GM12891 (cell line): Measurements from ENCODE around the gene MAS1L.

Experiments
- POLR2A ChIP-seq: IDR thresholded peaks from 2 replicates; pipeline ENCODE4 v1.6.1; 2011; ENCODE audit warnings: low read depth, low read length, control low read depth
- POLR2AphosphoS5 ChIP-seq: IDR thresholded peaks from 2 replicates; pipeline ENCODE4 v1.6.1; 2011; ENCODE audit warnings: low read depth, low read length, control low read depth
- POU2F2 ChIP-seq: IDR thresholded peaks from 2 replicates; pipeline ENCODE4 v1.6.1; 2011; ENCODE audit warnings: low read depth, mild to moderate bottlenecking, control low read depth, low read length, moderate library complexity

GRCh38 chr6:29461021-29461814 is 26.5 kb downstream of the MAS1L start:
- TF ChIP-seq POLR2A = no peak
- no peak for TF ChIP-seq POU2F2
- no peak for TF ChIP-seq POLR2AphosphoS5
